D721Med (cell line): ENCODE measurements around the gene RAB36.

ENCODE experiments used
- DNase-seq: peaks from one replicate; pipeline ENCODE4 v3.0.0; 2011; ENCODE audit warnings: low spot score; ENCODE audit not compliant: insufficient read length
- FAIRE-seq: peaks from 2 replicates; lab custom pipeline; 2011; peaks lifted over from hg19 to GRCh38; lab: Jason Lieb, UNC
- TF ChIP-seq, protein P1 (sequence below): IDR thresholded peaks from 2 replicates; pipeline ENCODE4 v1.5.1; 2012; ENCODE audit warnings: mild to moderate bottlenecking, control low read depth; ENCODE audit not compliant: insufficient read depth; ENCODE audit errors: missing control alignments

RAB36 gene

DNA sequence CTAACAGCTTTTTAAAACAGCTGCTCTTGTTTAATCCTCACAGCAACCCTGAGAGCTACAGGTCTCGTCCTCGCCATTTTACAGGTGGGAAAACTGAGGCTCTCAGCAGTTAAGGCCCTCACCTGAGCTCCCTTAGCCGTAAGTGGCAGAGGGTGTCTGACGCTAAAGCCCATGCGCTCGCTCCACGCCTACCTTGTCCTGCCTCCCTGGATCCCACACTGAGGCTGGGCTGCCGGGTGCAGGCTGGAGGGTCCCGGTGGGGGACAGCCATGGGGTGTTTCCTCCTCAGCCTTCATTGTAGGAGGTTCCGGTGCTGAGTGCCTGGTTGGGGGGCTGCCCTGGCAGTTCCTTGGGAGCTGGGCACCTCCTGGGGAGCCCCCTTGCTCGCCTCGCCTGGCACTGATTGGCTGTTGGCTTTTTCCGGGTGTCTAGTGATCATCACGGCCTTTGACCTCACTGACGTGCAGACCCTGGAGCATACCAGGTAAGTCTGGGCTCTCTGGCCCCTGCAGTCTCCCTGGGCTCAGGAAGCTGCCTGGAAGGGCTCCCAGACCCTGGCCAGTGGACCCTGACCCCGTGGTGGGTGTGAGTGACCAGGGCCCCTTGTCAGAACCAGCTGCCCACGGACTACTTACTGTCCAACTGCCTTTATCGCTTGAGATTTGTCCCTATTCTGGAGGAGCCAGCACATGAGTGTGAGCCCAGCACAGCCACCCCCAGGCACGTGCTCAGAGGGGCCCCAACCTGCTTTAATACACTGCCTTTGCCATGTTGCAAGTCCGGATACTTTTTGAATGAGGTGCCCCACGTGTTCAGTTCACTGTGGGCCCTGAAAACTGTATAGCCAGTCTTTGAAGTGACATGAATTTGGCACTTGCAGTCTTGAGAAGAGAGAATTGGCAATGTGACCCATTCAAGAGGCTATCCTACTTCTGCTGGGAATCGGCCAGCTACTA lies 12.6 kb downstream of the RAB36 start:
- DNase-seq (no peak), FAIRE-seq (no peak)
- TF ChIP-seq, protein P1, sequence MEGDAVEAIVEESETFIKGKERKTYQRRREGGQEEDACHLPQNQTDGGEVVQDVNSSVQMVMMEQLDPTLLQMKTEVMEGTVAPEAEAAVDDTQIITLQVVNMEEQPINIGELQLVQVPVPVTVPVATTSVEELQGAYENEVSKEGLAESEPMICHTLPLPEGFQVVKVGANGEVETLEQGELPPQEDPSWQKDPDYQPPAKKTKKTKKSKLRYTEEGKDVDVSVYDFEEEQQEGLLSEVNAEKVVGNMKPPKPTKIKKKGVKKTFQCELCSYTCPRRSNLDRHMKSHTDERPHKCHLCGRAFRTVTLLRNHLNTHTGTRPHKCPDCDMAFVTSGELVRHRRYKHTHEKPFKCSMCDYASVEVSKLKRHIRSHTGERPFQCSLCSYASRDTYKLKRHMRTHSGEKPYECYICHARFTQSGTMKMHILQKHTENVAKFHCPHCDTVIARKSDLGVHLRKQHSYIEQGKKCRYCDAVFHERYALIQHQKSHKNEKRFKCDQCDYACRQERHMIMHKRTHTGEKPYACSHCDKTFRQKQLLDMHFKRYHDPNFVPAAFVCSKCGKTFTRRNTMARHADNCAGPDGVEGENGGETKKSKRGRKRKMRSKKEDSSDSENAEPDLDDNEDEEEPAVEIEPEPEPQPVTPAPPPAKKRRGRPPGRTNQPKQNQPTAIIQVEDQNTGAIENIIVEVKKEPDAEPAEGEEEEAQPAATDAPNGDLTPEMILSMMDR, result no peak

DNA sequence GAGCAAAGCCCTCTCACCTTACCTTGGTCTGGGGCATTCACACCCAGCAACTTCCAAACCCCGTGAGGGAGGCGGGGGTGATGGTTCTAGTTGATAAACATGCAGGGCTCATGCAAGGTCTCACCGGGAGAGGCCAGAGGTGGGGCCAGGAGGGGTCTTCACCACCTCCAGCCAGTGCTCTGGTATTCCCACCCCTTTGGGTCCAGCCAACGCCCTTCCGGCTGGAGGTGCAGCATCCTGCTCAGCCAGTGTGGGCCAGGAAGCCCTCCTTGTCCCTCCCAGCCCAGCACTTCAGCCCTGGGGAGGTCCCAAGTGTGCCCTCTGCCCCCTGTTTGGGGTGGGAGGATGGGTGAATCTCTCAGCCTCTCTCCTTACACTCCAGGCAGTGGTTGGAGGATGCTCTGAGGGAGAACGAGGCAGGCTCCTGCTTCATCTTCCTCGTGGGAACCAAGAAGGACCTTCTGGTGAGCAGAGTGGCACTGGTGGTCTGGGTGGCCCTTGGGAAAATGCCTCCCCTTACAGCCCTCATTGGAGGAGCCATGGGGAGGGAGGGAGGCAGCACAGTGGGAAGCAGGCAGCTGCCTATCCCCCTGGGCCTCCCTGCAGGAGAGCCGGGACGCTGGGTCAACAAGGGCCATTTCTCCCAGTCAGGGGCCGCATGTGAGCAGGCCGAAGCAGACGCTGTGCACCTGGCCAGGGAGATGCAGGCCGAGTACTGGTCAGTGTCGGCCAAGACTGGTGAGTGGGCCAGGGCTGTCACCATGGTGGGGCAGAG lies 13.4 kb downstream of the RAB36 start:
- DNase-seq (no peak), FAIRE-seq (no peak)
- TF ChIP-seq, protein P1, result no peak

DNA sequence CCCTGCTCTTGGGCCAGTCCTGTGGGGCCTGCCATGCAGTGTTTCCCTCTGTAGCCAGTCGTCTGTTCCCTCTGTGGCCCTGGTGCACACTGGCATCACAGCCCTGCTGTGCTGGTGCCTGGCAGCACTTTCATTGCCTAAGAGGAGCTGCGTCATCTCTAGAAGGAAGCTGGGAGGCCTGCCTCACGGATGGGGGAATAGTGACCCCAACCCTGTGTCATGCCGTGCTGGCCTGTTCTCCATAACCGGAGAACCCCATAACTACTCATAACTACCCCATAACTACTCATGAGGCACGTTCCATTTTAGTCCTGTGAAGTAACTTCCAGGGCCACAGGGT lies 14.0 kb downstream of the RAB36 start:
- no peak for DNase-seq
- no peak for FAIRE-seq
- TF ChIP-seq, protein P1, result no peak

- FAIRE-seq, result no peak
Observed at GRCh38 chr22:23161029-23161428, 15.8 kb downstream of the RAB36 start.

GRCh38 chr22:23161574-23161973 lies 16.3 kb downstream of the RAB36 start:
- TF ChIP-seq, protein P1, result no peak
- no peak for FAIRE-seq
- no peak for DNase-seq

More at GRCh38 chr22:23161029-23161428, 15.8 kb downstream of the RAB36 start:
- DNase-seq, result no peak
- TF ChIP-seq, protein P1, result no peak

DNA sequence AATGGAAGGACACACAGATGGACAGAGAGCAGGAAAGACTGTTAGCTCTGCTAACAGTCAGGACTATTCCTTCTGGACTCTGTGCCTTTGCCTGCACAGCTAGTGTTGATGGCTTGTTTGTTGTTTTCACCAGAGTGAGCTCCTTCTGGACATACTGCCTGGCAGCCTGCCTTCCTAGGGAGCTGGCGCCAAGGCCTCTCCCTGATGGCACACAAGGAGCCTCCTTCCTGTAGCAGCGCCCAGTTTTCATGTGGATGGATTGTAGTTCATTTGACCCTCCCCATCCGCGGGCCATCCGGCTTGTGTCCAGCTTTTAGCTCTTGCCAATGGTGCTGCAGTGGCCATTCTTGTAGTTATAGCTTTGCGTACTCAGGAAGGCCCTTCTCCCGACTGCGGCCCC lies 18.4 kb downstream of the RAB36 start:
- TF ChIP-seq, protein P1, result no peak
- no peak for DNase-seq
- no peak for FAIRE-seq
